ENCODE results near the gene PPP1R11.
A peak's percentile ranks its signal among the peaks of the same experiment; 100 is the strongest.
"Not testable (repeated sequence)": the region's sequence is repeated elsewhere in the genome, so short reads cannot be mapped to it uniquely, and the experiment has no call there.

The PPP1R11 gene

GRCh38 chr6:30103872-30104179 is 36.8 kb downstream of the PPP1R11 start:
- Histone ChIP-seq H3K27ac (ENCODE audit: low read depth, low read length) (no peak overlapping the region), H3K27me3 (ENCODE audit: control insufficient read depth, insufficient read depth, low read length) (peaks cover 11% of the 10 kb centered on the region), H3K4me1 (ENCODE audit: control insufficient read depth, insufficient read depth, low read length) (peaks cover 7% of the 10 kb centered on the region), H3K9ac (ENCODE audit: low read length) (no peak overlapping the region), H3K4me3 (ENCODE audit: low read length) (peak overlapping the region; percentile 55), H3K36me3 (ENCODE audit: control insufficient read depth, insufficient read depth, low read length) (no peaks in the 10 kb centered on the region)

- Histone ChIP-seq H3K4me1 (ENCODE audit: control insufficient read depth, insufficient read depth, low read length) (peaks cover 7% of the 10 kb centered on the region), H3K27me3 (ENCODE audit: control insufficient read depth, insufficient read depth, low read length) (peaks cover 8% of the 10 kb centered on the region), H3K36me3 (ENCODE audit: control insufficient read depth, insufficient read depth, low read length) (no peaks in the 10 kb centered on the region), H3K27ac (ENCODE audit: low read depth, low read length) (no peak overlapping the region), H3K9ac (ENCODE audit: low read length) (no peak overlapping the region), H3K4me3 (ENCODE audit: low read length) (no peak overlapping the region)
Observed at GRCh38 chr6:30104661-30105060, 37.7 kb downstream of the PPP1R11 start.

GRCh38 chr6:30111266-30111856 is 44.4 kb downstream of the PPP1R11 start:
- Histone ChIP-seq H3K27ac (ENCODE audit: low read depth, low read length) (no peak overlapping the region), H3K4me3 (ENCODE audit: low read length) (no peak overlapping the region), H3K27me3 (ENCODE audit: control insufficient read depth, insufficient read depth, low read length) (no peaks in the 10 kb centered on the region), H3K9ac (ENCODE audit: low read length) (no peak overlapping the region), H3K36me3 (ENCODE audit: control insufficient read depth, insufficient read depth, low read length) (no peaks in the 10 kb centered on the region), H3K4me1 (ENCODE audit: control insufficient read depth, insufficient read depth, low read length) (no peaks in the 10 kb centered on the region)

- Histone ChIP-seq H3K4me3 (ENCODE audit: low read length) (no peak overlapping the region), H3K4me1 (ENCODE audit: control insufficient read depth, insufficient read depth, low read length) (no peaks in the 10 kb centered on the region)
Observed at GRCh38 chr6:30112402-30112994, 45.5 kb downstream of the PPP1R11 start.

GRCh38 chr6:30113003-30113759 is 46.2 kb downstream of the PPP1R11 start, which contains the start of gene TRIM31:
Gene TRIM31, minus strand, starts transcription at chr6:30113090. Its CDS starts 285 bp downstream, at chr6:30112805.
- Histone ChIP-seq H3K36me3 (ENCODE audit: control insufficient read depth, insufficient read depth, low read length) (no peaks in the 10 kb centered on the region), H3K4me1 (ENCODE audit: control insufficient read depth, insufficient read depth, low read length) (no peaks in the 10 kb centered on the region), H3K9ac (ENCODE audit: low read length) (no peak within 1 kb of the TSS), H3K4me3 (ENCODE audit: low read length) (no peak within 1 kb of the TSS), H3K27me3 (ENCODE audit: control insufficient read depth, insufficient read depth, low read length) (no peaks in the 10 kb centered on the region), H3K27ac (ENCODE audit: low read depth, low read length) (no peak within 1 kb of the TSS)

More at GRCh38 chr6:30112402-30112994, 45.5 kb downstream of the PPP1R11 start:
- H3K27me3 ChIP-seq (ENCODE audit: control insufficient read depth, insufficient read depth, low read length), result no peaks in the 10 kb centered on the region
- H3K9ac ChIP-seq (ENCODE audit: low read length), result no peak overlapping the region
- no peak overlapping the region for H3K27ac ChIP-seq (ENCODE audit: low read depth, low read length)
- H3K36me3 ChIP-seq (ENCODE audit: control insufficient read depth, insufficient read depth, low read length), result no peaks in the 10 kb centered on the region

GRCh38 chr6:30113841-30114240 is 46.8 kb downstream of the PPP1R11 start:
- Histone ChIP-seq H3K9ac (ENCODE audit: low read length) (no peak overlapping the region), H3K27me3 (ENCODE audit: control insufficient read depth, insufficient read depth, low read length) (no peaks in the 10 kb centered on the region), H3K4me1 (ENCODE audit: control insufficient read depth, insufficient read depth, low read length) (no peaks in the 10 kb centered on the region), H3K4me3 (ENCODE audit: low read length) (no peak overlapping the region), H3K27ac (ENCODE audit: low read depth, low read length) (no peak overlapping the region), H3K36me3 (ENCODE audit: control insufficient read depth, insufficient read depth, low read length) (no peaks in the 10 kb centered on the region)

- H3K4me3 ChIP-seq (ENCODE audit: low read length), result no peak overlapping the region
- H3K4me1 ChIP-seq (ENCODE audit: control insufficient read depth, insufficient read depth, low read length), result no peaks in the 10 kb centered on the region
- H3K27ac ChIP-seq (ENCODE audit: low read depth, low read length), result no peak overlapping the region
- H3K27me3 ChIP-seq (ENCODE audit: control insufficient read depth, insufficient read depth, low read length), result no peaks in the 10 kb centered on the region
- no peaks in the 10 kb centered on the region for H3K36me3 ChIP-seq (ENCODE audit: control insufficient read depth, insufficient read depth, low read length)
- H3K9ac ChIP-seq (ENCODE audit: low read length), result no peak overlapping the region
Observed at GRCh38 chr6:30116724-30117123, 49.7 kb downstream of the PPP1R11 start.

- H3K27me3 ChIP-seq (ENCODE audit: control insufficient read depth, insufficient read depth, low read length); H3K27ac ChIP-seq (ENCODE audit: low read depth, low read length); H3K4me1 ChIP-seq (ENCODE audit: control insufficient read depth, insufficient read depth, low read length); H3K9ac ChIP-seq (ENCODE audit: low read length); H3K36me3 ChIP-seq (ENCODE audit: control insufficient read depth, insufficient read depth, low read length); H3K4me3 ChIP-seq (ENCODE audit: low read length): not testable (repeated sequence)
Observed at GRCh38 chr6:30118691-30119090, 51.7 kb downstream of the PPP1R11 start.

All from rectal smooth muscle tissue (tissue), 1 donor.